HFFc6 (cell line): ENCODE measurements around the gene DNASE2B. TPM values are rescaled to one million over a fixed set of nuclear protein-coding genes. Genes with fewer than 3 reads are reported as not detected.

Experiments used
- DNase-seq: peaks from one replicate; pipeline ENCODE4 v3.0.0-alpha.2; 2018
- H3K27ac Mint-ChIP-seq: 2 replicates; pipeline ENCODE4 v1.8.0; 2020; ENCODE audit warnings: mild to moderate bottlenecking, mixed read lengths
- H3K27me3 Mint-ChIP-seq: 2 replicates; pipeline ENCODE4 v1.8.0; 2021; ENCODE audit warnings: mild to moderate bottlenecking, moderate library complexity, mixed read lengths; ENCODE audit not compliant: insufficient read depth
- H3K36me3 Mint-ChIP-seq: 2 replicates; pipeline ENCODE4 v1.8.0; 2021; ENCODE audit warnings: low read depth, mixed read lengths
- H3K4me1 Mint-ChIP-seq: 2 replicates; pipeline ENCODE4 v1.8.0; 2020; ENCODE audit warnings: low read depth, mixed read lengths
- H3K4me3 Mint-ChIP-seq: 2 replicates; pipeline ENCODE4 v1.8.0; 2020; ENCODE audit warnings: mild to moderate bottlenecking, moderate library complexity, mixed read lengths
- H3K9me3 Mint-ChIP-seq: 2 replicates; pipeline ENCODE4 v1.8.0; 2020; ENCODE audit warnings: mild to moderate bottlenecking, mixed read lengths
- total RNA-seq, 6 experiments: library from RNA; stranded (reverse); fragmentation: NEBNext Ultra II Directional; extraction: Animal tissue kit (Norgen Biotek cat#: 25700); gene quantifications; 2 replicates in 1 of 6; 3 replicates in 5 of 6; pipeline ENCODE4 v1.2.3, GENCODE V29; 2021
- TF ChIP-seq, protein P1 (sequence below): fragments of 200-600 bp; sonication (generic); IDR thresholded peaks from 2 replicates; pipeline ENCODE4 v1.5.0; 2021; ENCODE audit warnings: antibody characterized with exemption, mild to moderate bottlenecking

The DNASE2B gene
- total RNA-seq, 6 experiments from 2014 or later, result not detected

DNA sequence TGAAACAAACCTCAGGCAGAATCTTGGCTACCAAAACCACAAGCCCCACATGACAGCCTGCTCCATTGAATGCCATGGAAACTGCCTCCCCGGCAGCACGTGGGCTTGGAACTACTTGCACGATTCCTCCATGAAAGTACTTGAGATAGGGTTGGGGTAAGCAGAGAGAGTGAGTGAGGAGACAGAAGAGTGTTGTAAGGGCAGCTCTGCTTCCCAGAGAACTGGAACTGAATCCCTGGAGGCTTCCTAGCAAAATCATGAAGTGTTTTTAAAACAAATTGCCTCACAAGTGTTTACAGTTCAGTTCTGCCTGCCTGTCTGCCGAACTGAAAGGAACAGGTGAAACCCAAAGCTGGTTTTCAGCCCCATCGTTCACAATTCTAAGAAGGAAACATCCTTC is 35.3 kb upstream of the DNASE2B start:
- Mint-ChIP-seq H3K27ac (no peak overlapping the region; the same call in 1 of the 2 replicates), H3K4me3 (peak overlapping the region; percentile 42), H3K4me1 (peaks cover 67% of the 10 kb centered on the region), H3K9me3 (no peaks in the 10 kb centered on the region), H3K27me3 (peaks cover 3% of the 10 kb centered on the region; the same call in 1 of the 2 replicates), H3K36me3 (peaks cover 6% of the 10 kb centered on the region)
- no peak for DNase-seq
- TF ChIP-seq, protein P1, sequence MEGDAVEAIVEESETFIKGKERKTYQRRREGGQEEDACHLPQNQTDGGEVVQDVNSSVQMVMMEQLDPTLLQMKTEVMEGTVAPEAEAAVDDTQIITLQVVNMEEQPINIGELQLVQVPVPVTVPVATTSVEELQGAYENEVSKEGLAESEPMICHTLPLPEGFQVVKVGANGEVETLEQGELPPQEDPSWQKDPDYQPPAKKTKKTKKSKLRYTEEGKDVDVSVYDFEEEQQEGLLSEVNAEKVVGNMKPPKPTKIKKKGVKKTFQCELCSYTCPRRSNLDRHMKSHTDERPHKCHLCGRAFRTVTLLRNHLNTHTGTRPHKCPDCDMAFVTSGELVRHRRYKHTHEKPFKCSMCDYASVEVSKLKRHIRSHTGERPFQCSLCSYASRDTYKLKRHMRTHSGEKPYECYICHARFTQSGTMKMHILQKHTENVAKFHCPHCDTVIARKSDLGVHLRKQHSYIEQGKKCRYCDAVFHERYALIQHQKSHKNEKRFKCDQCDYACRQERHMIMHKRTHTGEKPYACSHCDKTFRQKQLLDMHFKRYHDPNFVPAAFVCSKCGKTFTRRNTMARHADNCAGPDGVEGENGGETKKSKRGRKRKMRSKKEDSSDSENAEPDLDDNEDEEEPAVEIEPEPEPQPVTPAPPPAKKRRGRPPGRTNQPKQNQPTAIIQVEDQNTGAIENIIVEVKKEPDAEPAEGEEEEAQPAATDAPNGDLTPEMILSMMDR, result no peak

DNA sequence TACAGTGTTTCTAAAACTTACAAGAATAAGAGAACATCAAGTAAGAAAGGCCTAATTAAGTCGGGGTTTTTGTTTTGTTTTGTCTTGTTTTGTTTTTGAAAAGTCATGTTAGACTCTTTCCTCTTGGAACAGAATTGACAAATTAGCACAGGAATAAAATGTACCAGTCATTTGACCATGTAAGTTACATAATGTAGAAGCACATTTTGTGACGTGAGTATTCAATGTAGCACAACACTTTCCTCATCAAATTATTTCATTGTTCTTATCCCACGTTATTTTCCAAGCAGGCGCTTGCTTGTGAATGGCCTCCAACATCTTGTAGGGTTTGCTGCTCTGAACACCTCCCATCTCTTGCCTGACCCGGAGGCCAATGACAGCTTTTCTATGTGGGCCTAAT is 34.7 kb upstream of the DNASE2B start:
- TF ChIP-seq, protein P1, result no peak
- Mint-ChIP-seq H3K9me3 (no peaks in the 10 kb centered on the region), H3K27ac (no peak overlapping the region), H3K4me1 (peaks cover 68% of the 10 kb centered on the region), H3K27me3 (peaks cover 3% of the 10 kb centered on the region; the same call in 1 of the 2 replicates), H3K36me3 (peaks cover 6% of the 10 kb centered on the region), H3K4me3 (peak overlapping the region; percentile 42)
- no peak for DNase-seq

DNA sequence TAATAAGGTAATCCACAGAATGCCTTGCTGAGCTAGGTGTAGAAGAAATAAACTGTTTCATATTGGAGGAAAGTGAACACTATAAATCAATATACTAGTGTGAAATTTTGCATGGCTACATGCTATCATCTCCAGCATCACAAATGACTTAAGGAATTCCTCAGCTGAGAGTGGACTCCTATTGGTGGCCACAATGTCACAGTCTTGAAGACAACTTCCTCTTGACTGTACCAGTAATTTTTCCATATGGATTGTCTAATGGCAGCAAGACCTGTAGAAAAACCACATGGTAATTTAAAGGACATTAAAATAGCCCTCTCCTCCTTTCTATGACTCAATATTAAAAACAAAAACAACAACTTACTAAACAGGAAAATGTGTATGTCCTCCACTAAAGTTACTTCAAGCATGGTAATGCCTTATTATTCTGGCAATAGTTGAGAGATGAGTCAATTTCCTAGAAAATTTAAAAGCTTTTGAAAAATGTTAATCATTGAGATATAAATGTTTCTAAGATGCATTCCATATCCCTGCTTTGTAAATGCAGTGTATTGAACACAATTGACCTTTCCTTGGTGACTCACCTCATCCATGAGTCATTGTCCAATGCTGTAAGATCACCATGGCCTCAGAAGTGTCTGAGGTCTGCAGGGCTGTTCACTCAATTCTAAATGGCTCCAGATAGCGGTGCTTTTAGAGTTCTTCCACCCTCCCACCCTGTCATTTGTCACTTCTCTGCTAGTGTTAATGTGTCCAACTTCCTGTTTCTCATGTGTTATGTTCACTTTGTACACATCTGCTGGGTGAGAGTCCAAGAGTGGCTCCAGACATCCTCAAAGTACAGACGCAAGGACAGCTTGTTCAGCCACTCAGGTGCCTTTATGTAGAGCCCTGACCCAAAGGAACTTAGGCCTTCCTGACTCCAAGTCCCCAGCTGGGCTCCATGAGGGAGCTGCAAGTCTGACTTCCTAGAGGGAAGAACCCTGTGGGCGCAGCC is 32.8 kb upstream of the DNASE2B start:
- Mint-ChIP-seq H3K4me3 (peak overlapping the region; percentile 13), H3K27ac (peak overlapping the region; percentile 84), H3K27me3 (peaks cover 3% of the 10 kb centered on the region; the same call in 1 of the 2 replicates), H3K9me3 (no peaks in the 10 kb centered on the region; the same call in 1 of the 2 replicates), H3K36me3 (peaks cover 13% of the 10 kb centered on the region), H3K4me1 (peaks cover 80% of the 10 kb centered on the region)
- TF ChIP-seq, protein P1, result no peak
- DNase-seq, result peak; percentile 98

DNA sequence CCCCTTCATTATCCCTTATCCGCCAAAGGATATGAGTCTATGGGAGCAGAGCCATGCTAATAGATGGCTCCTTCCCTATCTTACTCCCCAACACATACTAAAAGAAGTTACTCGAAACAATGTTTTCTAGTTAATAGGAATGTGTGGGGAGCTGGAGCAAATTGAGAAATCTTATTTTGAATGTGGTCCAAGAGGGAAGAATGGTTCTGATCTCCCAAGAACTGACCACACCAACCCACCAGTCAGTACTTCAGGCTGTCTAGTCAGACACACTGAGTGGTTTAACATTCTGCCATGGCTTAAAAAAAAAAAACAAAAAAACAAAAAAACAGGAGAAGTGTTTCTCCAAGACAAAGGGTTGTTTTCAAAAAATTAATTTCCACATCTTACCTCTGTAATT is 31.5 kb upstream of the DNASE2B start:
- H3K9me3 Mint-ChIP-seq, result no peaks in the 10 kb centered on the region; the same call in 1 of the 2 replicates
- peaks cover 87% of the 10 kb centered on the region for H3K4me1 Mint-ChIP-seq
- peak overlapping the region; percentile 29 for H3K27ac Mint-ChIP-seq
- TF ChIP-seq, protein P1, result no peak
- peaks cover 3% of the 10 kb centered on the region; the same call in 1 of the 2 replicates for H3K27me3 Mint-ChIP-seq
- H3K4me3 Mint-ChIP-seq, result no peak overlapping the region
- DNase-seq, result peak; percentile 50
- H3K36me3 Mint-ChIP-seq, result peaks cover 13% of the 10 kb centered on the region

DNA sequence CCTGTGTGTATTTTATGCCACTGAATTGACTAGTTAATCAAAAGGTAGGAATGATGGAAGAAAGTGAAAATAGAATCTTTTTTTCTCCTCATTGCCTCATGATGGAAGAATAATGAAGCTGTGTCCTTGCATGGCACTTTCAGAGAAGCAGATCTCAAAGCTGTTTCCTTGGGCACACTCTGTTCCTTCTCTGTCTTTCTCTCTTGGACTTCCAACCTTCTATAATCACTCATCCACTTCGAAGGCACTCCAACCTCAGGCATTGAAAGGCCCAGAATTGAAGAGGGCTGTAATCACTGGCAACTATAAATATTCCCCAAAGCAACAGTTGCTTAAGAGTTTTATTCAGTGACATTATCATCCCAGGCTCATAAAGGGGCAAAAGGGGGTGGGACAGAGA is 31.1 kb upstream of the DNASE2B start:
- Mint-ChIP-seq H3K4me1 (peaks cover 87% of the 10 kb centered on the region), H3K4me3 (no peak overlapping the region), H3K9me3 (no peaks in the 10 kb centered on the region; the same call in 1 of the 2 replicates), H3K27me3 (peaks cover 3% of the 10 kb centered on the region; the same call in 1 of the 2 replicates), H3K27ac (peak overlapping the region; percentile 29), H3K36me3 (peaks cover 13% of the 10 kb centered on the region)
- DNase-seq, result no peak
- TF ChIP-seq, protein P1, result no peak
